Gastrocnemius medialis (tissue), 4 donors: ENCODE results near the gene TAMALIN. TPM values are rescaled to one million over a fixed set of nuclear protein-coding genes. Genes with fewer than 3 reads are reported as not detected.

Source experiments
- ATAC-seq, 2 donors: fragments of 150-250 bp; one replicate each; pipeline ENCODE4 v1.9.1; 2016
- DNase-seq, 2 donors: peaks; one replicate each; pipeline ENCODE4 v3.0.0-alpha.2; 2019
- H3K27ac ChIP-seq, 4 donors: fragments of 200-600 bp; sonication (generic); 1 replicate in 1 of 4; 2 replicates in 3 of 4; pipeline ENCODE4 v1.5.1; 2016 to 2018; ENCODE audit warnings: mild to moderate bottlenecking in 2 of 4, moderate library complexity in 1 of 4
- H3K27me3 ChIP-seq, 3 donors: fragments of 200-600 bp; sonication (generic) in 2 of 3; 1 replicate in 1 of 3; 2 replicates in 2 of 3; pipeline versions ENCODE4 v1.5.1 to v1.6.0; 2016 to 2019; ENCODE audit warnings: mild to moderate bottlenecking in 1 of 3, moderate library complexity in 1 of 3
- H3K36me3 ChIP-seq, 2 donors: fragments of 200-600 bp; sonication (generic) in 1 of 2; one replicate each; pipeline ENCODE4 v1.5.1; 2017 to 2018
- H3K4me1 ChIP-seq, 2 donors: fragments of 200-600 bp; sonication (generic) in 1 of 2; one replicate each; pipeline ENCODE4 v1.5.1; 2016 to 2017; ENCODE audit warnings: mild to moderate bottlenecking in 2 of 2
- H3K4me3 ChIP-seq, 4 donors: fragments of 200-600 bp; sonication (generic) in 3 of 4; 1 replicate in 1 of 4; 2 replicates in 3 of 4; pipeline ENCODE4 v1.5.1; 2016 to 2019; ENCODE audit warnings: mild to moderate bottlenecking in 2 of 4
- H3K9me3 ChIP-seq, 3 donors: fragments of 200-600 bp; sonication (generic) in 2 of 3; 1 replicate in 1 of 3; 2 replicates in 2 of 3; pipeline ENCODE4 v1.5.1; 2016 to 2019
- POLR2A ChIP-seq, 2 donors: fragments of 450-650 bp; IDR thresholded peaks; one replicate each; pipeline ENCODE4 v1.6.1; 2017; ENCODE audit warnings: antibody characterized with exemption in 2 of 2, mild to moderate bottlenecking in 2 of 2, moderate library complexity in 2 of 2
- in situ Hi-C, 4 donors: fragments of 200-750 bp; cut with MboI; loops; one replicate each; pipeline versions ENCODE4 v1.15.0 to v1.8.0; 2017; ENCODE audit warnings: low sequenced_read_pairs in 4 of 4
- intact Hi-C: fragments of 100-400 bp; cut with DNase I; formaldehyde crosslinking; loops from one replicate; pipeline ENCODE4 v1.15.1; 2023; ENCODE audit warnings: low total_unique reads
- total RNA-seq, 4 donors: library from RNA; depleted of rRNA; stranded (reverse); fragments of >200 nt; gene quantifications; one replicate each; pipeline versions ENCODE4 v1.1.0 to v1.2.3, GENCODE V29; 2016
- TF ChIP-seq, protein P1 (sequence below), 5 experiments: fragments of 450-650 bp in 3 of 5; fragments of 200-600 bp in 2 of 5; sonication (generic) in 2 of 5; IDR thresholded peaks in 4 of 5; conservative IDR thresholded peaks in 1 of 5; 1 replicate in 4 of 5; 2 replicates in 1 of 5; pipeline ENCODE4 v1.5.1; 2016 to 2019; ENCODE audit warnings: antibody characterized with exemption in 5 of 5, mild to moderate bottlenecking in 3 of 5, moderate library complexity in 3 of 5

TAMALIN gene
- total RNA-seq, 4 donors from 2014 or later: 9.3 to 14.9 (median 11.8) TPM

- in situ Hi-C loops: no loop called here
- intact Hi-C loops: no loop called here
- peak overlapping the region; percentile 52 to 74 (median 61) for H3K4me3 ChIP-seq
- peaks cover 67 to 71% of the 10 kb centered on the region in 2 donors for H3K4me1 ChIP-seq
- TF ChIP-seq, protein P1, sequence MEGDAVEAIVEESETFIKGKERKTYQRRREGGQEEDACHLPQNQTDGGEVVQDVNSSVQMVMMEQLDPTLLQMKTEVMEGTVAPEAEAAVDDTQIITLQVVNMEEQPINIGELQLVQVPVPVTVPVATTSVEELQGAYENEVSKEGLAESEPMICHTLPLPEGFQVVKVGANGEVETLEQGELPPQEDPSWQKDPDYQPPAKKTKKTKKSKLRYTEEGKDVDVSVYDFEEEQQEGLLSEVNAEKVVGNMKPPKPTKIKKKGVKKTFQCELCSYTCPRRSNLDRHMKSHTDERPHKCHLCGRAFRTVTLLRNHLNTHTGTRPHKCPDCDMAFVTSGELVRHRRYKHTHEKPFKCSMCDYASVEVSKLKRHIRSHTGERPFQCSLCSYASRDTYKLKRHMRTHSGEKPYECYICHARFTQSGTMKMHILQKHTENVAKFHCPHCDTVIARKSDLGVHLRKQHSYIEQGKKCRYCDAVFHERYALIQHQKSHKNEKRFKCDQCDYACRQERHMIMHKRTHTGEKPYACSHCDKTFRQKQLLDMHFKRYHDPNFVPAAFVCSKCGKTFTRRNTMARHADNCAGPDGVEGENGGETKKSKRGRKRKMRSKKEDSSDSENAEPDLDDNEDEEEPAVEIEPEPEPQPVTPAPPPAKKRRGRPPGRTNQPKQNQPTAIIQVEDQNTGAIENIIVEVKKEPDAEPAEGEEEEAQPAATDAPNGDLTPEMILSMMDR (IDR thresholded peaks at IDR 0.05 in 4 of 5, conservative IDR thresholded peaks at IDR 0.05 in 1 of 5): no peak
- TF ChIP-seq POLR2A (IDR thresholded peaks at IDR 0.05): peak; percentile 11 to 37
- DNase-seq (no peak), ATAC-seq (no peak)
- H3K9me3 ChIP-seq: no peaks in the 10 kb centered on the region
- H3K36me3 ChIP-seq: no peaks in the 10 kb centered on the region
- H3K27me3 ChIP-seq: no peaks in the 10 kb centered on the region
- H3K27ac ChIP-seq: peak overlapping the region; percentile 90 to 98 (median 94)
Observed at GRCh38 chr12:52045794-52046199, 39.1 kb downstream of the TAMALIN start.

DNA sequence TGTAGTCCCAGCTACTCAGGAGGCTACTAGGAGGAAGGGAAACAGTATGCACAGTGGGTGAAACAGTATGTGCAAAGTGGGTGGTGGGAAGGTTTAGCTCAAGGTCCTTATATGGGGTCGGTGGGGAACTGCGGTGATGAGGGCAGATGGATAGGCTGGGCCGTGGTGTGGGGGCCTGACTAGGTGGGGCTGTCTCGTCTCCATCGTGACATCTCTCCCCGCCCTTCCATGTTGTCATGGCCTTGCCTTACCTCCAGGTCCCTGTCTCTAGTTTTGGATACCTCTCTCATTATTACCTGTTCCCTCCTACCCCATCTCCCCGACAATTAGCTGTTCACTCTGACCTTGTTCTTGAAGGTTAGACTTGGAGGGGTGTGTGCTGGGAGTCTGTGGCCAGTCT is 40.1 kb downstream of the TAMALIN start:
- Histone ChIP-seq H3K27me3 (no peaks in the 10 kb centered on the region), H3K4me3 (peak overlapping the region in 1 of 4 donors; percentile 74), H3K4me1 (peaks cover 59 to 69% of the 10 kb centered on the region in 2 donors), H3K27ac (peak overlapping the region; percentile 90 to 98 (median 94)), H3K36me3 (no peaks in the 10 kb centered on the region), H3K9me3 (no peaks in the 10 kb centered on the region)
- in situ Hi-C loops (no loop called here), intact Hi-C loops (no loop called here)
- DNase-seq (no peak), ATAC-seq (no peak)
- TF ChIP-seq POLR2A (IDR thresholded peaks at IDR 0.05): no peak
- TF ChIP-seq, protein P1 (IDR thresholded peaks at IDR 0.05 in 4 of 5, conservative IDR thresholded peaks at IDR 0.05 in 1 of 5): no peak

DNA sequence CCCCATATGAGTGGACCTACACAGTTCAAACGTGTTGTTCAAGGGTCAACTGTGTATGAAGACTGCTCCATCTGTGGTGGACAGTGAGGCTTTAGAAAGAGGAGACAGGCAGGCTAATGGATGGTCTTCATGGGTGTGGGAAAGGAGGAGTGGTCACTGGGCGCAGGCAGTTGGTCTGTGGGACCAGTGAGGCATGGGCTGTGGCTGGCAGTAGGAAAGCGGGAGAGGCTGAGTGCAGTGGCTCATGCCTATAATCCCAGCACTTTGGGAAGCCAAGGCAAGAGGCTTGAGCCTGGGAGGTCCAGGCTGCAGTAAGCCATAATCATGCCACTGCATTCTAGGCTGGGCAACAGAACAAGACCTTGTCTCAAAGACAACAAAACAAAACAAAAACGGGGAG is 42.5 kb downstream of the TAMALIN start:
- Histone ChIP-seq H3K27me3 (no peaks in the 10 kb centered on the region), H3K36me3 (peaks cover 0 to 2% of the 10 kb centered on the region in 2 donors), H3K27ac (peak overlapping the region; percentile 90 to 98 (median 94)), H3K9me3 (no peaks in the 10 kb centered on the region), H3K4me3 (peak overlapping the region in 2 of 4 donors; percentile 66 to 81), H3K4me1 (peaks cover 52 to 54% of the 10 kb centered on the region in 2 donors)
- TF ChIP-seq, protein P1 (IDR thresholded peaks at IDR 0.05 in 4 of 5, conservative IDR thresholded peaks at IDR 0.05 in 1 of 5): no peak
- no peak for TF ChIP-seq POLR2A (IDR thresholded peaks at IDR 0.05)
- intact Hi-C loops: no loop called here
- in situ Hi-C loops: no loop called here
- ATAC-seq (no peak), DNase-seq (no peak)

DNA sequence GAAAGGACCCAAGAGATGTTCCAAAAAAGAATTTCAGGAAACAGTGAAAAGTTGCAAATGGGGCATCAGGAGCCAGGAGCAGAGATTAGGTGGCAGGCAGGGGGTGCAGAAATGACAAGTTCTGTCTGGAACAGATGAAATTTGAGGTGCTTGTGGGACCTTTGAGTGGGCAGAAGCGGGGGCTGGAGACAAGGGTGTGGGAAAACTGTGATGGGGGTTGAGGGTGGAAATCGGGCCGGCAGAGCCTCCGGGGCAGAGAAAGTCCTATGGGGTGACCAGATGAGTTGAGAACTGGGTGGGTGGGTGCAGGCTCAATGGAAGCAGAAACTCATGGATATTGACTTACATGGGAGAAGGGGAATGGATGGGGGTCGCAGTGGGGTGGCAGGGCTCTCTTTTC is 42.9 kb downstream of the TAMALIN start:
- no peaks in the 10 kb centered on the region for H3K9me3 ChIP-seq
- ATAC-seq: no peak
- H3K4me3 ChIP-seq: peak overlapping the region in 3 of 4 donors; percentile 66 to 81 (median 69)
- peaks cover 52 to 54% of the 10 kb centered on the region in 2 donors for H3K4me1 ChIP-seq
- in situ Hi-C loops: no loop called here
- peaks cover 0 to 6% of the 10 kb centered on the region in 2 donors for H3K36me3 ChIP-seq
- intact Hi-C loops: no loop called here
- peak overlapping the region; percentile 90 to 98 (median 94) for H3K27ac ChIP-seq
- no peaks in the 10 kb centered on the region for H3K27me3 ChIP-seq
- TF ChIP-seq, protein P1 (IDR thresholded peaks at IDR 0.05 in 4 of 5, conservative IDR thresholded peaks at IDR 0.05 in 1 of 5): no peak
- no peak for TF ChIP-seq POLR2A (IDR thresholded peaks at IDR 0.05)
- DNase-seq: no peak
